Transverse colon (tissue), 4 donors: Measurements from ENCODE around the gene USP53. TPM values are rescaled to one million over a fixed set of nuclear protein-coding genes. Genes with fewer than 3 reads are reported as not detected.

ENCODE experiments used
- DNase-seq: peaks from one replicate; pipeline ENCODE4 v3.0.0-alpha.2; 2019
- H3K27ac ChIP-seq, 4 donors: fragments of 200-600 bp; sonication (generic); 2 replicates each; pipeline ENCODE4 v1.5.1; 2016 to 2018; ENCODE audit warnings: inconsistent platforms in 4 of 4
- H3K27me3 ChIP-seq: fragments of 200-600 bp; sonication (generic); 2 replicates; pipeline ENCODE4 v1.5.1; 2017; ENCODE audit warnings: inconsistent platforms
- H3K36me3 ChIP-seq, 4 donors: fragments of 200-600 bp; sonication (generic); 2 replicates each; pipeline ENCODE4 v1.5.1; 2017 to 2019; ENCODE audit warnings: inconsistent platforms in 4 of 4
- H3K4me1 ChIP-seq, 4 donors: fragments of 200-600 bp; sonication (generic); 2 replicates each; pipeline ENCODE4 v1.5.1; 2017 to 2020; ENCODE audit warnings: inconsistent platforms in 4 of 4
- H3K4me3 ChIP-seq, 4 donors: fragments of 200-600 bp; sonication (generic); 1 replicate in 1 of 4; 2 replicates in 3 of 4; pipeline versions ENCODE4 v1.5.1 to v1.6.1; 2017 to 2019; ENCODE audit warnings: inconsistent platforms in 4 of 4
- H3K9me3 ChIP-seq, 2 donors: fragments of 200-600 bp; sonication (generic); 2 replicates each; pipeline ENCODE4 v1.5.1; 2017 to 2019; ENCODE audit warnings: inconsistent platforms in 2 of 2
- CTCF ChIP-seq, 5 experiments: fragments of 200-600 bp in 3 of 5; fragments of 450-650 bp in 2 of 5; sonication (generic) in 3 of 5; IDR thresholded peaks; 1 replicate in 2 of 5; 2 replicates in 3 of 5; pipeline ENCODE4 v1.5.1; 2016 to 2017; ENCODE audit warnings: antibody characterized with exemption in 5 of 5, inconsistent platforms in 3 of 5, mild to moderate bottlenecking in 2 of 5, moderate library complexity in 1 of 5
- EP300 ChIP-seq: sonication (generic); formaldehyde crosslinking; IDR thresholded peaks from one replicate; pipeline ENCODE4 v1.6.1; 2017; ENCODE audit warnings: antibody characterized with exemption, low read depth
- POLR2A ChIP-seq: fragments of 450-650 bp; IDR thresholded peaks from one replicate; pipeline ENCODE4 v1.6.1; 2016; ENCODE audit warnings: antibody characterized with exemption, mild to moderate bottlenecking, moderate library complexity
- POLR2AphosphoS5 ChIP-seq, 3 donors: sonication (generic); formaldehyde crosslinking; IDR thresholded peaks; one replicate each; pipeline ENCODE4 v1.6.1; 2016; ENCODE audit warnings: antibody characterized with exemption in 3 of 3
- WGBS, 2 donors: methylation state at CpG; one replicate each; pipeline ENCODE4 v1.1.5; 2018; ENCODE audit warnings: low coverage in 1 of 2; 5-methylcytosine and 5-hydroxymethylcytosine counted together
- in situ Hi-C, 4 donors: fragments of 200-750 bp; cut with MboI; loops; one replicate each; pipeline versions ENCODE4 v1.15.0 to v1.15.1; 2017; ENCODE audit warnings: low sequenced_read_pairs in 3 of 4, low pct_ligation_motif_present in 1 of 4, low pct_unique_long_range_greater_than_20kb in 1 of 4
- intact Hi-C: fragments of 100-400 bp; cut with DNase I; formaldehyde crosslinking; loops from one replicate; pipeline ENCODE4 v1.15.1; 2023; ENCODE audit warnings: low total_unique reads
- total RNA-seq, 4 donors: library from RNA; depleted of rRNA; stranded (reverse); fragments of >200 nt; gene quantifications; one replicate each; pipeline ENCODE4 v1.1.0, GENCODE V29; 2016

The USP53 gene
- total RNA-seq, 4 donors from 2014 or later: 71.4 to 165 (median 98.5) TPM

GRCh38 chr4:119179011-119179410 is 33.5 kb upstream of the USP53 start:
- Histone ChIP-seq H3K27me3 (no peaks in the 10 kb centered on the region), H3K9me3 (no peaks in the 10 kb centered on the region), H3K27ac (no peak overlapping the region), H3K4me3 (no peak overlapping the region), H3K36me3 (no peaks in the 10 kb centered on the region), H3K4me1 (no peaks in the 10 kb centered on the region)
- no peak for TF ChIP-seq CTCF (IDR thresholded peaks at IDR 0.05)
- in situ Hi-C loops (no loop called here), intact Hi-C loops (no loop called here)
- 50 to 75% methylated on average over 1 of the region's 1 CpG for WGBS, 2 donors
- DNase-seq: no peak

- in situ Hi-C loops (no loop called here), intact Hi-C loops (no loop called here)
- H3K36me3 ChIP-seq: no peaks in the 10 kb centered on the region
- DNase-seq: peak; percentile 69
- 53% methylated on average over 2 of the region's 2 CpGs for WGBS, 2 donors
- peaks cover 0 to 17% (median 3%) of the 10 kb centered on the region in 4 donors for H3K4me1 ChIP-seq
- no peaks in the 10 kb centered on the region for H3K9me3 ChIP-seq
- H3K4me3 ChIP-seq: no peak overlapping the region
- H3K27ac ChIP-seq: peak overlapping the region; percentile 57 to 75 (median 72)
- no peaks in the 10 kb centered on the region for H3K27me3 ChIP-seq
- TF ChIP-seq POLR2AphosphoS5 (IDR thresholded peaks at IDR 0.05): peak in 1 of 3 donors; percentile 58
- TF ChIP-seq POLR2A: no peak
- no peak for TF ChIP-seq EP300
Observed at GRCh38 chr4:119184128-119184527, 28.4 kb upstream of the USP53 start.

- WGBS, 2 donors: 30 to 58% methylated on average over 1 of the region's 1 CpG
Observed at GRCh38 chr4:119189638-119190037, 22.9 kb upstream of the USP53 start.

GRCh38 chr4:119190354-119190753 is 22.2 kb upstream of the USP53 start:
- WGBS, 2 donors: 95% methylated on average over 2 of the region's 2 CpGs; no CpG with 5 or more reads in 1 of the 2 donors
- Histone ChIP-seq H3K4me3 (no peak overlapping the region), H3K27me3 (no peaks in the 10 kb centered on the region), H3K9me3 (no peaks in the 10 kb centered on the region), H3K36me3 (no peaks in the 10 kb centered on the region), H3K27ac (peak overlapping the region in 2 of 4 donors; percentile 23 to 24), H3K4me1 (peaks cover 0 to 13% (median 0%) of the 10 kb centered on the region in 4 donors)
- in situ Hi-C loops (no loop called here), intact Hi-C loops (no loop called here)
- TF ChIP-seq CTCF (IDR thresholded peaks at IDR 0.05) (no peak), POLR2A (no peak), POLR2AphosphoS5 (IDR thresholded peaks at IDR 0.05) (no peak), EP300 (no peak)
- no peak for DNase-seq

More at GRCh38 chr4:119189638-119190037, 22.9 kb upstream of the USP53 start:
- no peak for DNase-seq
- H3K9me3 ChIP-seq: no peaks in the 10 kb centered on the region
- H3K4me1 ChIP-seq: peaks cover 0 to 20% (median 1%) of the 10 kb centered on the region in 4 donors
- intact Hi-C loops (no loop called here), in situ Hi-C loops (no loop called here)
- no peak overlapping the region for H3K4me3 ChIP-seq
- no peaks in the 10 kb centered on the region for H3K36me3 ChIP-seq
- H3K27ac ChIP-seq: peak overlapping the region in 2 of 4 donors; percentile 30 to 37
- H3K27me3 ChIP-seq: no peaks in the 10 kb centered on the region
- no peak for TF ChIP-seq POLR2A
- peak in 2 of 3 donors; percentile 16 to 28 for TF ChIP-seq POLR2AphosphoS5 (IDR thresholded peaks at IDR 0.05)
- TF ChIP-seq EP300: no peak

GRCh38 chr4:119191505-119191904 is 21.0 kb upstream of the USP53 start:
- 89 to 92% methylated on average over 3 of the region's 3 CpGs for WGBS, 2 donors
- TF ChIP-seq POLR2A (no peak), EP300 (no peak), POLR2AphosphoS5 (IDR thresholded peaks at IDR 0.05) (no peak), CTCF (IDR thresholded peaks at IDR 0.05) (no peak)
- intact Hi-C loops (no loop called here), in situ Hi-C loops (no loop called here)
- Histone ChIP-seq H3K4me1 (peaks cover 0 to 13% (median 0%) of the 10 kb centered on the region in 4 donors), H3K36me3 (no peaks in the 10 kb centered on the region), H3K4me3 (no peak overlapping the region), H3K9me3 (no peaks in the 10 kb centered on the region), H3K27ac (no peak overlapping the region), H3K27me3 (no peaks in the 10 kb centered on the region)
- DNase-seq: no peak
